NT2/D1 (cell line): ENCODE data around the gene SAMD8.

Experiments used
- DNase-seq: peaks from one replicate; pipeline ENCODE4 v3.0.0-alpha.2; 2011; ENCODE audit warnings: low read depth, low spot score
- H3K27me3 ChIP-seq: 2 replicates; pipeline ENCODE4 v1.6.0; 2011; ENCODE audit warnings: mild to moderate bottlenecking; ENCODE audit not compliant: insufficient read length, insufficient read depth
- H3K36me3 ChIP-seq: 2 replicates; pipeline ENCODE4 v1.6.1; 2011; ENCODE audit warnings: mild to moderate bottlenecking, low read length, mixed read lengths; ENCODE audit not compliant: insufficient read depth, insufficient read length
- H3K4me1 ChIP-seq: 2 replicates; pipeline ENCODE4 v1.5.1; 2011; ENCODE audit not compliant: insufficient read depth, insufficient read length
- H3K4me3 ChIP-seq: 2 replicates; pipeline ENCODE4 v1.5.1; 2011; ENCODE audit warnings: low read depth; ENCODE audit not compliant: insufficient read length
- H3K9ac ChIP-seq: 2 replicates; pipeline ENCODE4 v1.6.0; 2011; ENCODE audit warnings: low read depth; ENCODE audit not compliant: insufficient read length
- H3K9me3 ChIP-seq: 2 replicates; pipeline ENCODE4 v1.5.1; 2011; ENCODE audit warnings: mild to moderate bottlenecking, low read length; ENCODE audit not compliant: insufficient read depth
- SUZ12 ChIP-seq: IDR thresholded peaks from 2 replicates; pipeline ENCODE4 v1.6.1; 2011; ENCODE audit not compliant: insufficient read length, insufficient read depth; ENCODE audit errors: extremely low read depth
- YY1 ChIP-seq: IDR thresholded peaks from 2 replicates; pipeline ENCODE4 v1.6.1; 2011; ENCODE audit not compliant: insufficient read length, insufficient read depth
- ZNF274 ChIP-seq: IDR thresholded peaks from 2 replicates; pipeline ENCODE4 v1.6.1; 2011; ENCODE audit warnings: mild to moderate bottlenecking, low read depth, low read length

Gene SAMD8

DNA sequence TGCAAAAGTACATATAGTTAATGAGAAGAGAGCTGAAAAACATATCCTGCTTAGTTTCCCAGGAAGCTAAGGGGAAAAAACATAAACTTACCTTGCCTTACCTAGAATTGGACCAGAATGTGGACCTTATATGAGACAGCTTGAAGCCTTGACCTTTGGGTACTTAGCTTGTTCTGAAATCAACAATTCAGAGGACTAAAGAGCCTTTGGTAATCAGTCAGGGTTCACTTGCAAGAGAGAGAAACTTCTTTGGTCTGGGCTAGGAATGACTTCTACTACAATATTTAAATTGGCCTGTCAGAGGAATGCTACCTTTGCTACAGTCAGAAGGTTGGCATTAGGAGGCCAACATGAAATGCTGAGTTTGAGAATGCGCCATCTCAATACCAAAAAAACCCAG, 24.9 kb downstream of the SAMD8 start:
- Histone ChIP-seq H3K9ac (no peak overlapping the region), H3K36me3 (no peaks in the 10 kb centered on the region)
- DNase-seq = no peak

DNA sequence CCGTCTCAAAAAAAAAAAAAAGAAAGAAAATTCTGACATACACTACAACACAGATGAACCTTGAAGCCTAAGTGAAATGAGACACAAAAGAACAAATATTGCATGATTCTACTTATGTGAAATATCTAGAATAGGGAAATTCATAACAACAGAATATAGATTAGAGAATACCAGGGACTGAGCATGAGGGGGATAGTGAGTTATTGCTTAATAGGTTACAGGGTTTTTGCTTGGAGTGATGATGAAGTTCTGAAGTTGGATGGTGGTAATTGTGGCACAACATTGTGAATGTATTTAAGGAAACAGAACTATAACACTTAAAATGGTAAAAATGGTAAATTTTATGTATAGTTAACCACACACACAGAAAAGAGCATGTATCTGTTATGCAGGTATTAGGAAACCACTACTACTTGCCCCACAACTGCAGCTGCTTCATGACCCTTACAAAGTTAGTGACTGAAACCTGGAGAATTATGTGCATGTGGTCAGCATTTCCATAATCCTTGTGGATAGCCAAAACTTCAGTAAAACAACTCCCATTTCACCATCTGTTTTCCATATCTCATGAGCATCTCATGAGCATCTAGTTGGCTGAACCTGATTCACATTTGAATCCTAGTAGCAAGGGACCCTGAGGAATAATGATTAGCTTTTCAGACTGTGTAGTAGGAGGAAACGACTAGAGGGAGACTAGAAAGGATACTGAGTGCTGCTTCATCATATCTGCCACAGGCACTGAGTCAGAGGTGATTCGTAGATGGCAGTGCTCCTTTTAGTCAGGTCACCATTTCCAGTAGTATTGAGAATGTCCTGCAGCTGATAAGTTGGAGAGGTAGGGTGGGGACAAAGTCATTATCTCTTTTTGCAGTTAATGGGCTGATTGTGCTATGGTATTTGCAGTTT, 26.3 kb downstream of the SAMD8 start:
- TF ChIP-seq SUZ12 (no peak), YY1 (no peak)
- Histone ChIP-seq H3K9ac (no peak overlapping the region), H3K4me1 (no peaks in the 10 kb centered on the region), H3K27me3 (no peaks in the 10 kb centered on the region), H3K9me3 (no peaks in the 10 kb centered on the region), H3K36me3 (no peaks in the 10 kb centered on the region), H3K4me3 (no peak overlapping the region)
- DNase-seq = no peak

More for the DNA sequence above, 24.9 kb downstream of the SAMD8 start:
- no peaks in the 10 kb centered on the region for H3K9me3 ChIP-seq
- H3K4me1 ChIP-seq = no peaks in the 10 kb centered on the region
- H3K4me3 ChIP-seq = no peak overlapping the region
- H3K27me3 ChIP-seq = no peaks in the 10 kb centered on the region
- TF ChIP-seq SUZ12 (no peak), YY1 (no peak), ZNF274 (no peak)

DNA sequence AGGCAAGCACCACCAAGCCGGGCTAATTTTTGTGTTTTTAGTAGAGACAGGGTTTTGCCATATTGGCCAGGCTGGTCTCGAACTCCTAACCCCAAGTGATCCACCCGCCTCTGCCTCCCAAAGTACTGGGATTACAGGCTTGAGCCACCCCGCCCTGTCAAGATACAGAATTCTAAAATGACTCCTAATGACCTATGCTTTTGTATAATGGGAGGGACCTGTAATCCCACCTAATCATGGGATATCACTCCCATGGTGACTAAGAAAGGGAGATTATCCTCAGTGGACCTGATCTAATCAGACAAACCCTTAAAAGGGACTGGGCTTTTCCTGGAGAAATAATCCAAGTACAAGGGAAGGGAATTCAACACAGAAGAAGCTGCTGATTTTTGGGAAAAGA, 28.8 kb downstream of the SAMD8 start:
- no peak for TF ChIP-seq SUZ12
- TF ChIP-seq YY1 = no peak
- no peak for TF ChIP-seq ZNF274

DNA sequence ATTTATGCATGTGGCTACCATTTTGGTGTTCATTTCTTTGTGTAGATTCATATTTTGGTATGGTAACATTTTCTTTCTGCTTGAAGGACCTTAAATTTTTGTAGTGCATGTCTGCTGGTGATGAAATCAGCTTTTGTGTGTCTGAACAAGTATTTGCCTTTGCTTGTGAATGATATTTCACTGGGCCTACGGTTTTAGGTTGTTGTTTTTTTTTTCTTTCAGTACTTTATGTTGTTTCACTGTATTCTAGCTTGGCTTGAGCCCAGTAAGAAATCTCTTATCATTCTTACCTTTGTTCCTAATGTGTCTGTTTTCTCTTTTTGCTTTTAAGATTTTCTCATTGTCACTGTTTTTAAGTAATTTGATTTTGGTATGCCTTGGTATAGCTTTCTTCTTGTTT, 31.9 kb downstream of the SAMD8 start:
- Histone ChIP-seq H3K36me3 (no peaks in the 10 kb centered on the region), H3K4me3 (no peak overlapping the region), H3K4me1 (no peaks in the 10 kb centered on the region), H3K27me3 (no peaks in the 10 kb centered on the region), H3K9ac (no peak overlapping the region), H3K9me3 (no peaks in the 10 kb centered on the region)
- no peak for DNase-seq
- TF ChIP-seq YY1 (no peak), SUZ12 (no peak), ZNF274 (no peak)

More for the DNA sequence above, 28.8 kb downstream of the SAMD8 start:
- Histone ChIP-seq H3K4me1 (no peaks in the 10 kb centered on the region), H3K9ac (no peak overlapping the region), H3K36me3 (no peaks in the 10 kb centered on the region), H3K9me3 (no peaks in the 10 kb centered on the region), H3K27me3 (no peaks in the 10 kb centered on the region), H3K4me3 (no peak overlapping the region)
- no peak for DNase-seq

DNA sequence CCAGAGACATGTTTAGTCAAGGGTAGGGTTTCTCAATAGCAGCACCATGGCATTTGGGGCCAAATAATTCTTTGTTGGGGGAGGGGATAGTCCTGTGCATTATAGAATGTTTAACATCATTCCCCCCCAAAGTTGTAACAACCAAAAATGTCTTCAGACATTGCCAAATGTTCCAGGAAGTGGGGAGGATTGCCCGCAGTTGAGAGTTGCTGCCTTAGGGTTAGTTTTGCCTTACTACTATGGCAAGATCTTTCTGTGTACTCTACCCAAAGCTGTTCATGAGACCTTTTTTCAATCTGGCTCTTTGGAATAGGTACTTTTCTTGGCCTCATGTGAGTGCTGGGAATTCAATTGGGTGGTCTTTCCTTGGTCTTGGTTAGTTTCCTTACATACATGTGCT, 34.1 kb downstream of the SAMD8 start:
- TF ChIP-seq YY1 (no peak), ZNF274 (no peak), SUZ12 (no peak)
- Histone ChIP-seq H3K9ac (no peak overlapping the region), H3K27me3 (no peaks in the 10 kb centered on the region), H3K4me3 (no peak overlapping the region), H3K9me3 (no peaks in the 10 kb centered on the region), H3K36me3 (peaks cover 7% of the 10 kb centered on the region), H3K4me1 (no peaks in the 10 kb centered on the region)
- DNase-seq = no peak

DNA sequence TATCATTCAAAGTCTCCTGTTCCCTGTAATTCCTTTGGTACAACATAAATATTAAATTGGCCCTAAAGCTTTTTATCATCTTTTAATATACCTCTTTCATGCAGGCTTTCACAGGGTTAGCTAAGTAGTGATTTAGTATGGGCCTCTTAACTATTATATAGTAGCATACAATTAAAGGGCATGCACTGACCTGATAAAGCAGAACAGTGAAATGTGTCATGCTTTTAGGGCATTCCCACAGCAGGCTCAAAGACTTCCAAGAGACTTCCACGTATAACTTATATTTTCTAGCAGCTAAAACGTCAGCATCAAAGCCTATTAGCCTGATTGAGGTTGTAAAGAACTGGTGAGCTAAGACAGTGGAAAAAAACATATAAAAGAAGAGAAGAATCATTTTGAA, 35.3 kb downstream of the SAMD8 start:
- no peak for DNase-seq
- TF ChIP-seq YY1 (no peak), ZNF274 (no peak), SUZ12 (no peak)
- Histone ChIP-seq H3K27me3 (no peaks in the 10 kb centered on the region), H3K9ac (no peak overlapping the region), H3K4me3 (no peak overlapping the region), H3K9me3 (no peaks in the 10 kb centered on the region), H3K36me3 (peaks cover 14% of the 10 kb centered on the region), H3K4me1 (no peaks in the 10 kb centered on the region)

DNA sequence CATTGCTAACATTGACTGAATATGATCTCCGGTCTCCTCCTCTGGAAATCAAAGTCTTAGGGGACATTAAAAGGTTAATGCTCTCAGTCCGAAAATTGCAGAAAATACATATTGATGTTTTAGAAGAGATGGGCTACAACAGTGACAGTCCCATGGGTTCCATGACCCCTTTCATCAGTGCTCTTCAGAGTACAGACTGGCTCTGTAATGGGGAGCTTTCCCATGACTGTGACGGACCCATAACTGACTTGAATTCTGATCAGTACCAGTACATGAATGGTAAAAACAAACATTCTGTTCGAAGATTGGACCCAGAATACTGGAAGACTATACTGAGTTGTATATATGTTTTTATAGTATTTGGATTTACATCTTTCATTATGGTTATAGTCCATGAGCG, 39.2 kb downstream of the SAMD8 start:
- no peak overlapping the region for H3K4me3 ChIP-seq
- no peak for DNase-seq
- H3K9me3 ChIP-seq = no peaks in the 10 kb centered on the region
- H3K27me3 ChIP-seq = no peaks in the 10 kb centered on the region
- peaks cover 26% of the 10 kb centered on the region for H3K36me3 ChIP-seq
- TF ChIP-seq YY1 = no peak
- TF ChIP-seq ZNF274 = no peak
- TF ChIP-seq SUZ12 = no peak
- no peaks in the 10 kb centered on the region for H3K4me1 ChIP-seq
- H3K9ac ChIP-seq = no peak overlapping the region
